LNCaP clone FGC (cell line): ENCODE data around the gene GNB1L.

Source experiments
- DNase-seq: peaks from one replicate; pipeline ENCODE4 v3.0.0-alpha.2; 2011; ENCODE audit warnings: low read depth
- H3K4me3 ChIP-seq: 2 replicates; pipeline ENCODE4 v1.5.1; 2011; ENCODE audit warnings: mild to moderate bottlenecking, low read depth, low read length, control low read depth
- TF ChIP-seq, protein P1 (sequence below): IDR thresholded peaks from 2 replicates; pipeline ENCODE4 v1.5.1; 2012; ENCODE audit warnings: mild to moderate bottlenecking; ENCODE audit not compliant: control insufficient read depth, insufficient read depth; ENCODE audit errors: extremely low read depth

Gene GNB1L

DNA sequence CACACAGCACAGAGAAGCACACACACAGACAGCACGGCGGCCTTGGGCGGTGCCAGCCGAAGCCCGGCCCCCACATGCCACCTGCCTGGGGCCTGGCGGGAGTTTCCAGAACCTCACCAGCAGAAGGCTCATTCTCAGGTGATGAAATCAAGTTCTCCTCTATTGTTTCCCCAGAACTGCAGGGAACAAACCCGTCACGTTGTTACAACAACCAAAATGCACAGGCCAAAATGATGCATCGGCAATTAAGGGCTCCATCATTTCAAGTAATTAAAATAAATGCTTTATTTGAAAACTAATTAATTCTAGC, 30.8 kb downstream of the GNB1L start:
- no peak overlapping the region for H3K4me3 ChIP-seq
- no peak for DNase-seq
- TF ChIP-seq, protein P1, sequence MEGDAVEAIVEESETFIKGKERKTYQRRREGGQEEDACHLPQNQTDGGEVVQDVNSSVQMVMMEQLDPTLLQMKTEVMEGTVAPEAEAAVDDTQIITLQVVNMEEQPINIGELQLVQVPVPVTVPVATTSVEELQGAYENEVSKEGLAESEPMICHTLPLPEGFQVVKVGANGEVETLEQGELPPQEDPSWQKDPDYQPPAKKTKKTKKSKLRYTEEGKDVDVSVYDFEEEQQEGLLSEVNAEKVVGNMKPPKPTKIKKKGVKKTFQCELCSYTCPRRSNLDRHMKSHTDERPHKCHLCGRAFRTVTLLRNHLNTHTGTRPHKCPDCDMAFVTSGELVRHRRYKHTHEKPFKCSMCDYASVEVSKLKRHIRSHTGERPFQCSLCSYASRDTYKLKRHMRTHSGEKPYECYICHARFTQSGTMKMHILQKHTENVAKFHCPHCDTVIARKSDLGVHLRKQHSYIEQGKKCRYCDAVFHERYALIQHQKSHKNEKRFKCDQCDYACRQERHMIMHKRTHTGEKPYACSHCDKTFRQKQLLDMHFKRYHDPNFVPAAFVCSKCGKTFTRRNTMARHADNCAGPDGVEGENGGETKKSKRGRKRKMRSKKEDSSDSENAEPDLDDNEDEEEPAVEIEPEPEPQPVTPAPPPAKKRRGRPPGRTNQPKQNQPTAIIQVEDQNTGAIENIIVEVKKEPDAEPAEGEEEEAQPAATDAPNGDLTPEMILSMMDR, result no peak

DNA sequence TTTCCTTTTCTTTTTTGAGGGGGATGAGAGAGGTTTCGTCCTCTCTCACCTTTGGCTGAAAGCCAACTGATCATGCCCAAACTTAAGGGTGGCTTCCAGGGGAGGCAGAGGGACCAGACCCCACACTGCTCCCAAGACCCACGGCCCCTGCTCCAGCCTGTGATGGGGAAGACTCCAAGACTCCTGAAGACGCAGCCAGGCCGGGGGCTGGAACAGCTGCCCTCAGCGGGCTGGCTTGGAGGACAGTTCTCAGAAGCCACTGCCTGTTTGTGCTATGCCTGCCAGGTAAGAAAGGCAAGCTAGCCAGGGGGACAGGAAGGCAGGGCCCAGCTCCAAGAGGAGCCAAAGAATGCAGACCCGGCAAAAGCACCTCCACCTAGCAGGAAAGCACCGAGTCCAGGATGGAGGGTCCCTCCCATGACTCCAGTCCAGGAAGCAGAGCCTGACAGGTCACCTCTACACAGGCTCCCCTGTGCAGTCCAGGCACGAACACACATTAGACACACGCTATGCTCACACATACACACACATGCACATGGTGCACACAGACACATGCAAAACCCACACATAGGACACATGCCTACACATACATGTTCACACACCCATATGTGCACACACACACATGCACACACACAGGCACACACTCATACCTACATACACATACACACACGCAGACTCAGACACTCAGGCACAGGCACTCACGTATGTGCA, 31.3 kb downstream of the GNB1L start:
- H3K4me3 ChIP-seq, result no peak overlapping the region
- no peak for DNase-seq
- TF ChIP-seq, protein P1, result no peak

- no peak overlapping the region for H3K4me3 ChIP-seq
- no peak for DNase-seq
- TF ChIP-seq, protein P1, result no peak
Measured at GRCh38 chr22:19822301-19823117, 32.2 kb downstream of the GNB1L start.

- TF ChIP-seq, protein P1, result no peak
- no peak for DNase-seq
- no peak overlapping the region for H3K4me3 ChIP-seq
Measured at GRCh38 chr22:19821523-19822300, 33.0 kb downstream of the GNB1L start.

DNA sequence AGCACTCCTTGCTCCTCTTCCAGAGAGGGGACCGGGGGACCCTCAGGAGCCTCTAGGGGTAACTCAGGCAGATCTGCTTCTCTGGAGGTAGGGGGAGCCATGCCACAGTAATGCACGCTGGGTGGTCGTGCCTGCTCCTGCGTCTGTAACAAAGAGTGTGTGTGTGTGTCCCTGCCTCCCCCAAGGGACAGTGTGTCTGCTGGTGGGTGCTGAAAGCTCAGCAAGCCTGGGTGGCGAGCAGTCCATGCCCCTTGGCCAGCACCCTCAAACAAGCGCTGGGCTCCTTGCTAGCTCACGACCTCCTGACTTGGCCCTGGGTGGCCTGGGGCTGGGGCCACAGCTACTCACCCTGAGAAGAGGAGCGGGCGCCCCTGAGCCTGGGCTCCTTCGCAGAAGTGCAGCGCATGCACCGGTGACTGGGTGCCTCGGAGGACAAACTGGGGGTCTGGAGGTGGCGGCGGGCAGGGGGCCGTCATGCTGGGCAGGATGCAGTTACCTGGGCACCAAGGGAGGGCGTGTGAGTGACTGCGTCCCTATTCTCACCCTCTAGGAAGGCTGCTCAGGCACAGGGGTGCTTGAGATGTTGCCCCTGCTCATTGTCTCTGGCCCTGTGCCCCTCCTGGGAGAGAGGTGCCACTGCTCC, 33.7 kb downstream of the GNB1L start:
- no peak overlapping the region for H3K4me3 ChIP-seq
- DNase-seq, result no peak
- TF ChIP-seq, protein P1, result no peak
